ENCODE measurements around the gene PALM. TPM values are rescaled to one million over a fixed set of nuclear protein-coding genes. Genes with fewer than 3 reads are reported as not detected.

PALM gene
- polyA plus RNA-seq, 1 donor (not counting 4 experiments of a cell fraction or from before 2014, with no cell fraction given), result not detected

GRCh38 chr19:682678-683320 is 25.9 kb upstream of the PALM start:
- no peaks in the 10 kb centered on the region for H3K27me3 ChIP-seq (ENCODE audit: control insufficient read depth, extremely low read depth, insufficient read depth, low read length)
- no peak overlapping the region for H3K4me2 ChIP-seq (ENCODE audit: control insufficient read depth, extremely low read depth, insufficient read depth, low read depth, low read length)
- peaks cover 16% of the 10 kb centered on the region for H3K79me2 ChIP-seq (ENCODE audit: control insufficient read depth, insufficient read depth, low read length)
- no peak for TF ChIP-seq EZH2 (IDR thresholded peaks at IDR 0.05; ENCODE audit: low read length)
- TF ChIP-seq CTCF (optimal IDR thresholded peaks at IDR 0.05 in 1 of 3, IDR thresholded peaks at IDR 0.05 in 1 of 3, conservative IDR thresholded peaks at IDR 0.05 in 1 of 3; ENCODE audit: extremely low read depth in 1 of 3, insufficient read depth in 2 of 3, low read length in 3 of 3), result no peak
- H3K4me3 ChIP-seq (ENCODE audit: control insufficient read depth in 2 of 3, extremely low read depth in 1 of 3, insufficient read depth in 2 of 3, low read depth in 1 of 3, low read length in 3 of 3), result no peak overlapping the region
- peaks cover 18% of the 10 kb centered on the region for H4K20me1 ChIP-seq (ENCODE audit: control insufficient read depth, extremely low read depth, insufficient read depth, low read length)
- dilution Hi-C loops (cut with MboI; ENCODE audit: extremely low pct_ligation_motif_present, low sequenced_read_pairs), result no loop called here
- peaks cover 9 to 29% of the 10 kb centered on the region in 2 experiments for H3K36me3 ChIP-seq (ENCODE audit: control insufficient read depth in 2 of 2, extremely low read depth in 1 of 2, insufficient read depth in 2 of 2, low read length in 2 of 2)
- H3K9me3 ChIP-seq (ENCODE audit: control insufficient read depth, low read depth, low read length), result no peaks in the 10 kb centered on the region
- peaks cover 17% of the 10 kb centered on the region for H3K4me1 ChIP-seq (ENCODE audit: control insufficient read depth, extremely low read depth, insufficient read depth, low read length)
- H2AFZ ChIP-seq (ENCODE audit: control insufficient read depth, low read length), result no peak overlapping the region
- peaks cover 2% of the 10 kb centered on the region for H3K9me1 ChIP-seq (ENCODE audit: control insufficient read depth, extremely low read depth, insufficient read depth, low read length)
- DNase-seq (ENCODE audit: low read depth, low spot score) (no peak), FAIRE-seq (no peak)
- no peak overlapping the region for H3K27ac ChIP-seq (ENCODE audit: control insufficient read depth, insufficient read depth, low read length)
- H3K9ac ChIP-seq (ENCODE audit: control insufficient read depth, extremely low read depth, insufficient read depth, low read length), result no peak overlapping the region

- no peaks in the 10 kb centered on the region for H3K27me3 ChIP-seq (ENCODE audit: control insufficient read depth, extremely low read depth, insufficient read depth, low read length)
- no peaks in the 10 kb centered on the region for H3K9me3 ChIP-seq (ENCODE audit: control insufficient read depth, low read depth, low read length)
- no peak for TF ChIP-seq CTCF (optimal IDR thresholded peaks at IDR 0.05 in 1 of 3, IDR thresholded peaks at IDR 0.05 in 1 of 3, conservative IDR thresholded peaks at IDR 0.05 in 1 of 3; ENCODE audit: extremely low read depth in 1 of 3, insufficient read depth in 2 of 3, low read length in 3 of 3)
- no peak for TF ChIP-seq EZH2 (IDR thresholded peaks at IDR 0.05; ENCODE audit: low read length)
- no peak overlapping the region for H3K4me2 ChIP-seq (ENCODE audit: control insufficient read depth, extremely low read depth, insufficient read depth, low read depth, low read length)
- no peak overlapping the region for H3K4me3 ChIP-seq (ENCODE audit: control insufficient read depth in 2 of 3, extremely low read depth in 1 of 3, insufficient read depth in 2 of 3, low read depth in 1 of 3, low read length in 3 of 3)
- no peaks in the 10 kb centered on the region for H3K9me1 ChIP-seq (ENCODE audit: control insufficient read depth, extremely low read depth, insufficient read depth, low read length)
- dilution Hi-C loops (cut with MboI; ENCODE audit: extremely low pct_ligation_motif_present, low sequenced_read_pairs), result no loop called here
- DNase-seq (ENCODE audit: low read depth, low spot score) (no peak), FAIRE-seq (no peak)
- no peak overlapping the region for H3K27ac ChIP-seq (ENCODE audit: control insufficient read depth, insufficient read depth, low read length)
- peaks cover 9% of the 10 kb centered on the region for H4K20me1 ChIP-seq (ENCODE audit: control insufficient read depth, extremely low read depth, insufficient read depth, low read length)
- no peak overlapping the region for H3K9ac ChIP-seq (ENCODE audit: control insufficient read depth, extremely low read depth, insufficient read depth, low read length)
- no peaks in the 10 kb centered on the region for H3K4me1 ChIP-seq (ENCODE audit: control insufficient read depth, extremely low read depth, insufficient read depth, low read length)
- peaks cover 2 to 11% of the 10 kb centered on the region in 2 experiments for H3K36me3 ChIP-seq (ENCODE audit: control insufficient read depth in 2 of 2, extremely low read depth in 1 of 2, insufficient read depth in 2 of 2, low read length in 2 of 2)
- no peak overlapping the region for H2AFZ ChIP-seq (ENCODE audit: control insufficient read depth, low read length)
- no peaks in the 10 kb centered on the region for H3K79me2 ChIP-seq (ENCODE audit: control insufficient read depth, insufficient read depth, low read length)
Observed at GRCh38 chr19:685454-685931, 23.2 kb upstream of the PALM start.
